Adrenal gland (tissue), 5 donors: ENCODE data around the gene MIR17HG.

ENCODE experiments used
- CTCF ChIP-seq, 6 experiments: fragments of 450-650 bp in 4 of 6; fragments of 200-600 bp in 2 of 6; sonication (generic) in 1 of 6; IDR thresholded peaks; 1 replicate in 5 of 6; 2 replicates in 1 of 6; pipeline versions ENCODE4 v1.5.1 to v1.8.0; 2016 to 2021; ENCODE audit warnings: antibody characterized with exemption in 6 of 6, mild to moderate bottlenecking in 2 of 6, moderate library complexity in 1 of 6
- POLR2A ChIP-seq, 2 donors: fragments of 450-650 bp; IDR thresholded peaks; one replicate each; pipeline ENCODE4 v1.6.1; 2017; ENCODE audit warnings: antibody characterized with exemption in 2 of 2, mild to moderate bottlenecking in 2 of 2, moderate library complexity in 1 of 2
- donor health status: DM: no; HTN: no; CAD: no.

GRCh38 chr13:91383836-91384235, 36.3 kb downstream of the MIR17HG start:
- no peak for TF ChIP-seq CTCF (IDR thresholded peaks at IDR 0.05)
- no peak for TF ChIP-seq POLR2A (IDR thresholded peaks at IDR 0.05)
